ENCODE measurements around the gene MUC3A.
"Not testable (repeated sequence)": the region's sequence is repeated elsewhere in the genome, so short reads cannot be mapped to it uniquely, and the experiment has no call there.

Gene MUC3A

GRCh38 chr7:100978300-100978699 is 29.0 kb downstream of the MUC3A start:
- no peak for TF ChIP-seq CTCF (conservative IDR thresholded peaks at IDR 0.05)
- H3K27ac ChIP-seq = no peak overlapping the region

GRCh38 chr7:100983451-100984187 is 34.3 kb downstream of the MUC3A start:
- no peak for TF ChIP-seq CTCF (conservative IDR thresholded peaks at IDR 0.05)
- H3K27ac ChIP-seq = peak overlapping the region; percentile 57

- peak overlapping the region; percentile 57; the same call in 1 of the 2 replicates for H3K27ac ChIP-seq
Measured at GRCh38 chr7:100984241-100984918, 35.0 kb downstream of the MUC3A start.

GRCh38 chr7:100985033-100985797 is 35.9 kb downstream of the MUC3A start:
- H3K27ac ChIP-seq = not testable (repeated sequence)

- no peak overlapping the region for H3K27ac ChIP-seq
- TF ChIP-seq CTCF (conservative IDR thresholded peaks at IDR 0.05) = no peak
Measured at GRCh38 chr7:100991631-100992030, 42.3 kb downstream of the MUC3A start.

- not testable (repeated sequence) for H3K27ac ChIP-seq
Measured at GRCh38 chr7:100992280-100992679, 42.9 kb downstream of the MUC3A start.

GRCh38 chr7:100994671-100995070 is 45.3 kb downstream of the MUC3A start:
- H3K27ac ChIP-seq = not testable (repeated sequence)

GRCh38 chr7:100998530-100998929 is 49.2 kb downstream of the MUC3A start:
- H3K27ac ChIP-seq = not testable (repeated sequence)

GRCh38 chr7:100999334-100999733 is 50.0 kb downstream of the MUC3A start:
- H3K27ac ChIP-seq = not testable (repeated sequence)

GRCh38 chr7:101000025-101000424 is 50.7 kb downstream of the MUC3A start:
- H3K27ac ChIP-seq = not testable (repeated sequence)

- H3K27ac ChIP-seq = not testable (repeated sequence)
Measured at GRCh38 chr7:101002333-101002732, 53.0 kb downstream of the MUC3A start.

- H3K27ac ChIP-seq = not testable (repeated sequence)
Measured at GRCh38 chr7:101007361-101007760, 58.0 kb downstream of the MUC3A start.

Measured in VCaP (cell line).